Raji (cell line): ENCODE measurements around the gene KCNIP1.

ENCODE experiments used
- POLR2A ChIP-seq: IDR thresholded peaks from 2 replicates; pipeline ENCODE4 v1.6.1; 2011; ENCODE audit warnings: low read depth, low read length, control low read depth; ENCODE audit not compliant: insufficient read depth

The KCNIP1 gene

DNA sequence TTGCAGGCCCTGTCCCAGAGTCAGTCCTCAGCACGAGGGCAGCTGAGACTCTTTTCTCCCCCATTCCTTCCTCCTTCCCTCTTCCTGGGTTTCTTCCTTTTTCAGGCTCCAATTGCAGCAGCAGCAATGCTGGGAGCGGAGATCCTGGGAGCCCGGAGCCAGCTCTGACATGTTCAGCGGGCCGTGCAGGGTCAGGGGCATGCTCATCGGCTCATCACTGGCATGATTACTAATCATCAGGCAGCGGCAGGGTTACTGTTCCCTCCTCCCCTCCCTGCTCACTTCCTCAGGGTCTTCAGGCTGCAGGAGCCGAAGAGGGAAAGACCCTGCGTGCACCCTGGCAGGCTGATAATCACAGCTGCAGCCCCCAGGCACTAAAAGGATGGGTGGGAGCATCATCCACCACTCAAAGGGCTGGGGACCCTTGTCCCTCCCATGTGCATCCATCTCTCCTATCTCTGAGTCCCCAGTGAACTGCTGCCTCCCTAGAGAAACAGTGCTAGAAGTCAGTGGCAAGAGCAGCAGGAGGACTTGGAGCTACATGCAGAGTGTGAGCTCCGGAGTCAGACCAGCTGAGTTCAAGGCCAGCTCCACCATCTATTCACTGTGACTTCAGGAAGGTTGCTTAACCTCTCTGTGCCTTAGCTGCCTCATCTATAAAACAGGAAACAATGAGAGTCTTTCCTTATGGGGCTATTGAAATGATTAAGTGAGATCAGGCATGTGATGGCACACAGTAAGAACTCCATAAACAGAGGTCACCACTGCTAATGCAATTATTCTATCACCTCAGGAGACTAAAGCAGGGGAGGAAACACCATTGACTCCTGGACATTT lies 7.8 kb upstream of the KCNIP1 start:
- TF ChIP-seq POLR2A, result no peak

- no peak for TF ChIP-seq POLR2A
Observed at GRCh38 chr5:170496662-170497028, 7.2 kb upstream of the KCNIP1 start.

DNA sequence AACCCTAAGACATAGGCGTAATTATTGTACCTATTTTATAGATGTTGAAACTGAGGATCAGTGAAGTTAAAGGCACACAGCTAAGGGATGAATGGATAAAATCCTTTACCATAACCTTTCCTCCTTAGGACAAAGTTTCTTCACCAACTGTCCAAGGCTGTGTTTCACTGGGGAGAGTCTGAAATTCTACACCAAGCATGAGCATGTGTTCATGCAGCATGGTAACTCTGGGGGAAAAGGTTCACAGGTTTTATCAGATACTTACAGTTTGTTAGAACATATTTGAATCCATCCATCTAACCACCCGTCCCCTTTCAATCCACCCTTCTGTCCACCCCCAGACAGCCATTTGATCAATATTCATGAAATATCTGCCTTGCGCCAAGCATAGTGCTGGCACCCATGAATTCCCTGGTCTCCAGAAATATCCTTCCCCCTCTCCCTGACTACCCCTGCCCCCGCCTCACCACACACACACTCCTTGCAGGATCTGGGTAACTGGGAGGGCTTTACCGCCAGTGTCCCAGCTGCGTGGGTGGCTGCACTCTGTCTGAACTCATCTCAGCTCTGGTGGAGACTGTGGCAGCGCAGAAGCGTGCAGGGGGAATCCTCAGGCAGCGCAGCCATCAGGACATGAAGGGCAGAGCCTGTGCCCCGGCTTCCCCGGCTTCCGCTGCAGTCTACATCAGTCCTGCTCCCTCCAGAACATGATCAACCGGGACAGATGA lies 6.3 kb upstream of the KCNIP1 start:
- TF ChIP-seq POLR2A, result no peak

- TF ChIP-seq POLR2A, result no peak
Observed at GRCh38 chr5:170498811-170499351, 4.9 kb upstream of the KCNIP1 start.

GRCh38 chr5:170499621-170500020 lies 4.2 kb upstream of the KCNIP1 start:
- TF ChIP-seq POLR2A, result no peak

DNA sequence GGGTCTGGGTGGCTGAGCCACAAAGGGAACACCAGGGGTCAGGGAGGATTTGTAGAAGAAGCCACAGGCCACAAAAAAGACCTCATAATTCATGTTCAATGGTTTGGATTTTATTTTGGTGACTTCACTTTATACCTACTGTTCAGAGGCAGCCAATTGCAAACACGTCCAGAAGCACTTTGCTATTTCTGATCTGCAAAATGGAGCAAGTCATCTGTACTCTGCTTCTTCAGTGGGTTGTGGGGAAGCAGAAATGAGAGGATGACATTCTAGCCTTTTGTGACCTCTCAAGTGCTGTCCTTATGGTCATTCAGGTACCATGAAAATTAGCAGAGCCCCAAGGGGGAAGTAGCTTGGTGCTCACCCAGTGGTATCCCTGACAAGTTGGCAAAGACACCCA lies 2.5 kb upstream of the KCNIP1 start:
- TF ChIP-seq POLR2A, result no peak

- TF ChIP-seq POLR2A, result no peak
Observed at GRCh38 chr5:170501931-170502330, 1.9 kb upstream of the KCNIP1 start.

DNA sequence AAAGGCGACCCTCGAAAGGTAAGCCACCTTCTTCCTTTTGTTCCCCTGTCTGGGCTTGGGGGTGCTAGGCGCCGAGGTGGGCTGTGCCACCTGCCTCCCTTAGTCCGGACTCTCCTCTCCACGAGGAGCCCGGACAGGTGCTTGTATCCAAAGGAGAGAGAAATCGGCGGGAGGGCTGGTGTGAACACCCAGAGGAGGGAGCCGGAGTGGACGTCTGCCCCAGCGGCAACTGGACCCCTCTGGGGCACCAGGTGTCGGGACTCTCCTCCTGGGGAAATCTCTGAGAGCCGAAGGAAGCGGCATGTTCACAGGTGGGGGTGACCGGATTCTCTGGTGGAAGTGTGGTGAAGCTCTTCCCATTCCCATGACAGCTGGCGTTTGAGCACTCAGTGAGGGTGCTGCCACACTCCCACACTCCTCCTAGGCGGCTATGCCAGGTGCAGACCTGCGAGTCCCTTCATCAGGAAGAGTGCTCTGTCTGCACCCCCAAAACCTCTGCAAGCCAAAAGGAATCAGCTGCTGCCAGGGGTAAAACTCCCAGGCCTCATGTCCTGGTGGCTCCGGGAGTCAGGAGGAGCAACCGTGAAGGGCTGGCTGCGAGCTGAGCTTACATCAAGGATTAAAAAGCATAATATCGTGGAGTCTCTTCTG lies 921 bp downstream of the KCNIP1 start:
- TF ChIP-seq POLR2A, result no peak

DNA sequence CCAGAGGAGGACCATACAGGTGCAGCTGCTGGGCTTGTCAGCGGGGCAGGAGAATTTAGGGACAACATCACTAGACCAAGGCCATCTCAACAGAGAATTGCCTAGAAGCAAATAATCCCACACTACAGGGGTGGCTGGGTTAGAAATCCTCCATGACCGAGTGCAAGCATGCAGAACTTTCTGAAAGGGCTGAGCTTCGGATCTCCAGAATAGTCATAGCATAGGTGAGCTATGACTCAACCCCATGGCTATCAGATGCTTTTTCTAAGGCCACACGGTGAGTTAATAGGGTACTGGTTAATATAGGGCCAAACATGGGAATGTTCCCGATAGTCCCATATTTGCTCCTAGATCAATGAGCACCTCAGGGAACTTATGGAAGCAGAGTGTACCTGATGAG lies 4.2 kb downstream of the KCNIP1 start:
- no peak for TF ChIP-seq POLR2A

DNA sequence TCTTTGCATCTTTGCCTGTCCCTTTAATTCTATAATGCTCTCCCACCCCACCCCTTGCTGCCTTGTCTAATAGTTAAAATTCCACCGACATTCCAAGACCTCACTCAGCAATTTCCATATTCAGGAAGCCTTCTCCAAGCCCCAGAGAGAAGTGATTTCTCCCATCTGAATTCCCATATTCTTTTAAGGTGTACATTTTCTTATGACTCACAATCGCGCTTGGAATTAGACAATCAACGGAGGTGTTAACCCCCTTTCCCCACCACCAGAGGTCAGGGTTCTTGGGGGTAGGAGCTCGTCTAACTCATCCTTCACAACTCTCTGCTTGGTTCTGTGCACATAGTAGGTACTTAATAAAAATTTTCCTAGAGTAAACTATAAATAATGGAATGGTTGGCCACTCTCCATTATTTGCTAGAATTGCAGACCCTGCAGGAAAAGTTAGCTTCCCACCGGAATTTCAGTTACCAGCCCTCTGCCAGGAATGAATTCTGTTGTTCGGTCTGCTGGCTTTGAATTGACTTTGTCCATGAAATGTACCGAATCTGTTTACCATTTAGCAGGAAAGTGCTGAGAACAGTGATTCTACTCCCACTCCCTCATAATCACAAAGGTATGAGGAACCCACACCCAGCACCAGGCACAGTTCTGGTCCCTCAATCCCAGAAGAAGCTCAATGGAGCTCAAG lies 5.0 kb downstream of the KCNIP1 start:
- no peak for TF ChIP-seq POLR2A

- TF ChIP-seq POLR2A, result no peak
Observed at GRCh38 chr5:170509348-170509660, 5.5 kb downstream of the KCNIP1 start.

DNA sequence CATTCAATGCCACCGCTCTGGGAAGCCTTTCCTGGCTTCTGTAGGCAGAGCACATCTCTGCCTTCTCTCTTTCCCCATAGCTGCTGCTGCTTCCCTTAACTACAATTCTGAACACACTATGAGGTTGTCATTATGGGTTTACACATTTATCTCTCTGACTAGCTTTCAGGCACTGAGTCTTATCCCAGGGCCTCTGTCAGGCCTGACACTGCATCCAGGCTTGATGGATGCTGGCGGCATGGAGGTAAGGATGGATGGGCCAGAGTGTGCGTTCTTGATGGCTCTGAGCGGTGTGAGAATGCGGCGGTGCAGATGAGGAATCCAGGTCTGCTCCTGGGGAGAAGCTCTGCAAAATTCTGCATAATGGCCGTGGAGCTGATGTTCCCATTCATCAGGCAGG lies 6.3 kb downstream of the KCNIP1 start:
- TF ChIP-seq POLR2A, result no peak

DNA sequence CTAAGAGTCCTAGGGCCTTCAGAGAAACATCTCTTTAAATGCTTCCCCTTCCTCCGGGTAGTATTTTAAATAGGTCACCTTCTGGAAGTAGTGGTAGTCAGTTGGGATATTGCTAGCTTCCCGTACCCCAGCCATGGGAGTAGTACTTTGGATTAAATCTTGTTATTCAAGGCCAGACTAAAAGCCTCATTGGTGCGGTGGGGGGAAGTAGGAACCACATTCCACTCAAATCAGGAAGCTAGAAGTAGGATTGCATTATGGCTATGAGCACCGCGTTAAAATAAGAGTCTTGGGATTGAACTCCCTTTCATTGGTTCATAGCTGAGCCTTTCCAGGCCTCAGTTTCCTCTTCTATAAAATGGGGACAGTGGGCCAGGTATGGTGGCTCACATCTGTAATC lies 6.7 kb downstream of the KCNIP1 start:
- no peak for TF ChIP-seq POLR2A

GRCh38 chr5:170511551-170512258 lies 7.9 kb downstream of the KCNIP1 start:
- no peak for TF ChIP-seq POLR2A
